SK-N-SH treated with all-trans-retinoic acid at 6 μM for 48 hours (cell line): Measurements from ENCODE around the gene TIGD4.

Source experiments
- ZFP30 ChIP-seq: fragments of 450-650 bp; formaldehyde crosslinking; IDR thresholded peaks from 2 replicates; pipeline ENCODE4 v1.5.0; 2022; ENCODE audit warnings: mild to moderate bottlenecking, moderate library complexity
- ZNF8 ChIP-seq: fragments of 450-650 bp; formaldehyde crosslinking; IDR thresholded peaks from 2 replicates; pipeline ENCODE4 v1.5.0; 2020; ENCODE audit warnings: mild to moderate bottlenecking, moderate library complexity
- TF ChIP-seq, protein P1 (sequence below): fragments of 250-450 bp; sonication (Bioruptor Pico); IDR thresholded peaks from 2 replicates; pipeline ENCODE4 v1.5.1; 2021; ENCODE audit warnings: mild to moderate bottlenecking, moderate library complexity

DNA sequence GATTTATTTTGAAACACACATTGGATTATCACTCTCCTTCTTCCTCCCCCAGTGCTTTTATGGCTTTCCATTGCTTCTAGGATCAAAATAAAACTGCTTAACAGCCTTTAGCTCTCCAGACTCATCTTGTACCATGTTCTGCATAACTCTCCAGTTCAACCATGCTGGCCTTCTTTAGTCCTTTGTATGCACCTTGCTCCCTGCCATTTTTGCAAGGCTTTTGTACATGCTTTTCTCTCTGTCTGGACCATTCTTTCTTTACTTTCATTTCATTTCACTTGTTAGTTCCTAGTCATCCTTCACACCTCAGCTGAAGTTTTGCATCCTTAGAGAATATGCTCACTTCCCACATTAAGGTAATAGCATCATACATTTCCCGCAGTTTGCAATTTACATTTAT, 7.1 kb upstream of the TIGD4 start:
- TF ChIP-seq ZFP30 (CRISPR knock-in tag): no peak
- no peak for TF ChIP-seq ZNF8 (CRISPR knock-in tag)
- TF ChIP-seq, protein P1, sequence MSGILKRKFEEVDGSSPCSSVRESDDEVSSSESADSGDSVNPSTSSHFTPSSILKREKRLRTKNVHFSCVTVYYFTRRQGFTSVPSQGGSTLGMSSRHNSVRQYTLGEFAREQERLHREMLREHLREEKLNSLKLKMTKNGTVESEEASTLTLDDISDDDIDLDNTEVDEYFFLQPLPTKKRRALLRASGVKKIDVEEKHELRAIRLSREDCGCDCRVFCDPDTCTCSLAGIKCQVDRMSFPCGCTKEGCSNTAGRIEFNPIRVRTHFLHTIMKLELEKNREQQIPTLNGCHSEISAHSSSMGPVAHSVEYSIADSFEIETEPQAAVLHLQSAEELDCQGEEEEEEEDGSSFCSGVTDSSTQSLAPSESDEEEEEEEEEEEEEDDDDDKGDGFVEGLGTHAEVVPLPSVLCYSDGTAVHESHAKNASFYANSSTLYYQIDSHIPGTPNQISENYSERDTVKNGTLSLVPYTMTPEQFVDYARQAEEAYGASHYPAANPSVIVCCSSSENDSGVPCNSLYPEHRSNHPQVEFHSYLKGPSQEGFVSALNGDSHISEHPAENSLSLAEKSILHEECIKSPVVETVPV: no peak
